Caco-2 (cell line): ENCODE results near the gene BRD2. TPM values are rescaled to one million over a fixed set of nuclear protein-coding genes. Genes with fewer than 3 reads are reported as not detected.
A peak's percentile ranks its signal among the peaks of the same experiment; 100 is the strongest.

ENCODE experiments used
- BruUV-seq: library from RNA; stranded (reverse); fragments of 400-500 nt; replicated peaks from 2 replicates; lab custom pipeline; 2021; lab: Mats Ljungman, UMichigan
- CTCF ChIA-PET: fragments of 300-600 bp; sonication (Branson Sonifier 250); formaldehyde crosslinking; loops from one replicate; lab custom pipeline; 2022; ENCODE audit warnings: antibody characterized with exemption; lab: Charles Lee
- POLR2A ChIA-PET: fragments of 300-600 bp; sonication (Branson Sonifier 250); formaldehyde crosslinking; loops from one replicate; lab custom pipeline; 2022; ENCODE audit warnings: antibody characterized with exemption; lab: Charles Lee
- DNase-seq, 2 experiments: peaks; one replicate each; pipeline versions ENCODE4 v3.0.0 to v3.0.0-alpha.2; 2020 to 2022
- H3K27me3 ChIP-seq: replicated peaks from 2 replicates; pipeline ENCODE4 v1.6.0; 2011; ENCODE audit warnings: low read length; ENCODE audit not compliant: control insufficient read depth, insufficient read depth
- H3K36me3 ChIP-seq: 2 replicates; pipeline ENCODE4 v1.5.1; 2011; ENCODE audit warnings: low read length; ENCODE audit not compliant: control insufficient read depth, insufficient read depth
- H3K4me1 ChIP-seq: fragments of 250-450 bp; sonication (Bioruptor Pico); 2 replicates; pipeline ENCODE4 v1.5.1; 2020; ENCODE audit warnings: mild to moderate bottlenecking
- H3K4me3 ChIP-seq: 2 replicates; pipeline ENCODE4 v1.5.1; 2011; ENCODE audit warnings: low read depth, mild to moderate bottlenecking, control low read depth, low read length
- H3K9me3 ChIP-seq: fragments of 250-450 bp; sonication (Bioruptor Pico); 2 replicates; pipeline ENCODE4 v1.5.1; 2020; ENCODE audit warnings: mild to moderate bottlenecking, moderate library complexity
- H3K27ac Mint-ChIP-seq: one replicate; pipeline ENCODE4 v1.8.0; 2022; ENCODE audit warnings: mixed read lengths; ENCODE audit not compliant: unreplicated experiment
- H3K27me3 Mint-ChIP-seq: one replicate; pipeline ENCODE4 v1.8.0; 2022; ENCODE audit warnings: mixed read lengths; ENCODE audit not compliant: insufficient read depth, unreplicated experiment
- H3K36me3 Mint-ChIP-seq: one replicate; pipeline ENCODE4 v1.8.0; 2022; ENCODE audit warnings: mild to moderate bottlenecking, mixed read lengths; ENCODE audit not compliant: insufficient read depth, unreplicated experiment
- H3K4me1 Mint-ChIP-seq: one replicate; pipeline ENCODE4 v1.8.0; 2022; ENCODE audit warnings: low read depth, mixed read lengths; ENCODE audit not compliant: unreplicated experiment
- H3K4me3 Mint-ChIP-seq: one replicate; pipeline ENCODE4 v1.8.0; 2022; ENCODE audit warnings: mild to moderate bottlenecking, moderate library complexity, mixed read lengths; ENCODE audit not compliant: unreplicated experiment
- H3K9me3 Mint-ChIP-seq: one replicate; pipeline ENCODE4 v1.8.0; 2022; ENCODE audit warnings: mixed read lengths; ENCODE audit not compliant: unreplicated experiment
- intact Hi-C: fragments of 100-400 bp; cut with micrococcal nuclease; formaldehyde crosslinking; loops from one replicate; pipeline ENCODE4 v1.10.0; 2022; ENCODE audit not compliant: unreplicated experiment
- total RNA-seq: library from RNA; stranded (reverse); gene quantifications from 2 replicates; pipeline ENCODE4 v1.2.3, GENCODE V29; 2022
- TF ChIP-seq, protein P1 (sequence below), 2 experiments: fragments of 200-600 bp in 1 of 2; IDR thresholded peaks; 1 replicate in 1 of 2; 2 replicates in 1 of 2; pipeline versions ENCODE4 v1.5.1 to v1.8.0; 2011 to 2022; ENCODE audit warnings: antibody characterized with exemption in 1 of 2, control low read depth in 1 of 2, inconsistent platforms in 1 of 2, low read depth in 1 of 2, low read length in 1 of 2, mild to moderate bottlenecking in 1 of 2, moderate library complexity in 1 of 2; ENCODE audit not compliant: insufficient read depth in 1 of 2, severe bottlenecking in 1 of 2, unreplicated experiment in 1 of 2

The BRD2 gene
- total RNA-seq, 1 experiment from 2014 or later = 200 TPM

DNA sequence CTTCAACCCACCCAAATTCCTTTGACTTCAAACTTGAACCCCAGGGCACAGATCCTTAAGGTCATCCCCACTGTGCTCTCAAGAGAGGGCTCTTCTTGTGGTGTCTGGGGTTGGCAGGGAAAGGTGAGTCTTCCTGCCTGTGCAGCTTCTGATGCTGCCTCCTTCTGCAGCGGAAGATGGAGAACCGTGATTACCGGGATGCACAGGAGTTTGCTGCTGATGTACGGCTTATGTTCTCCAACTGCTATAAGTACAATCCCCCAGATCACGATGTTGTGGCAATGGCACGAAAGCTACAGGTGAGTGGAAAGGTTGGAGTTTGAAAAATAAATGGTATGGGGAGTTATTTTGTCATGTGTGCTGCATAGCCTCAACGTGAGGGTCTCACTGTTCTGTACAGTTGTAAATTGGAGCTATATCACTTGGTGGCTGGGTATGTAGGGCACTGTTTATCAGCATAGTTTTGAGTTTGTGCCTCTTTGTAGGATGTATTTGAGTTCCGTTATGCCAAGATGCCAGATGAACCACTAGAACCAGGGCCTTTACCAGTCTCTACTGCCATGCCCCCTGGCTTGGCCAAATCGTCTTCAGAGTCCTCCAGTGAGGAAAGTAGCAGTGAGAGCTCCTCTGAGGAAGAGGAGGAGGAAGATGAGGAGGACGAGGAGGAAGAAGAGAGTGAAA, 9.0 kb downstream of the BRD2 start:
- Mint-ChIP-seq H3K36me3 (peaks cover 100% of the 10 kb centered on the region), H3K4me1 (peaks cover 29% of the 10 kb centered on the region), H3K27me3 (no peaks in the 10 kb centered on the region), H3K9me3 (no peaks in the 10 kb centered on the region), H3K4me3 (peak overlapping the region; percentile 85), H3K27ac (peak overlapping the region; percentile 72)
- intact Hi-C loops = no loop called here
- TF ChIP-seq, protein P1, sequence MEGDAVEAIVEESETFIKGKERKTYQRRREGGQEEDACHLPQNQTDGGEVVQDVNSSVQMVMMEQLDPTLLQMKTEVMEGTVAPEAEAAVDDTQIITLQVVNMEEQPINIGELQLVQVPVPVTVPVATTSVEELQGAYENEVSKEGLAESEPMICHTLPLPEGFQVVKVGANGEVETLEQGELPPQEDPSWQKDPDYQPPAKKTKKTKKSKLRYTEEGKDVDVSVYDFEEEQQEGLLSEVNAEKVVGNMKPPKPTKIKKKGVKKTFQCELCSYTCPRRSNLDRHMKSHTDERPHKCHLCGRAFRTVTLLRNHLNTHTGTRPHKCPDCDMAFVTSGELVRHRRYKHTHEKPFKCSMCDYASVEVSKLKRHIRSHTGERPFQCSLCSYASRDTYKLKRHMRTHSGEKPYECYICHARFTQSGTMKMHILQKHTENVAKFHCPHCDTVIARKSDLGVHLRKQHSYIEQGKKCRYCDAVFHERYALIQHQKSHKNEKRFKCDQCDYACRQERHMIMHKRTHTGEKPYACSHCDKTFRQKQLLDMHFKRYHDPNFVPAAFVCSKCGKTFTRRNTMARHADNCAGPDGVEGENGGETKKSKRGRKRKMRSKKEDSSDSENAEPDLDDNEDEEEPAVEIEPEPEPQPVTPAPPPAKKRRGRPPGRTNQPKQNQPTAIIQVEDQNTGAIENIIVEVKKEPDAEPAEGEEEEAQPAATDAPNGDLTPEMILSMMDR (IDR thresholded peaks at IDR 0.05; ENCODE audit: insufficient read depth in 1 of 2, low read depth in 1 of 2, low read length in 1 of 2, severe bottlenecking in 1 of 2, unreplicated experiment in 1 of 2) = no peak
- Histone ChIP-seq H3K4me3 (no peak overlapping the region), H3K27me3 (no peaks in the 10 kb centered on the region), H3K4me1 (peaks cover 58% of the 10 kb centered on the region), H3K9me3 (no peaks in the 10 kb centered on the region), H3K36me3 (peaks cover 23% of the 10 kb centered on the region)
- no peak for DNase-seq
- ChIA-PET POLR2A (no interaction called here), CTCF (no interaction called here)
- no TSS peak for BruUV-seq

DNA sequence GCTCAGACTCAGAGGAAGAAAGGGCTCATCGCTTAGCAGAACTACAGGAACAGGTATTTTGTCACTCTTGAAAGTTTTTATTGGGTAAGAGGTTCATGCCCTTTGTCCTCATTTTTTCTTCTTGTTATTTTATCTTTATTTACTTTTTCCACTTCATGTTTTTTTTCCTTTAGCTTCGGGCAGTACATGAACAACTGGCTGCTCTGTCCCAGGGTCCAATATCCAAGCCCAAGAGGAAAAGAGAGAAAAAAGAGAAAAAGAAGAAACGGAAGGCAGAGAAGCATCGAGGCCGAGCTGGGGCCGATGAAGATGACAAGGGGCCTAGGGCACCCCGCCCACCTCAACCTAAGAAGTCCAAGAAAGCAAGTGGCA, 9.5 kb downstream of the BRD2 start:
- no peak for DNase-seq
- no peaks in the 10 kb centered on the region for H3K27me3 ChIP-seq
- POLR2A ChIA-PET = no interaction called here
- Mint-ChIP-seq H3K36me3 (peaks cover 100% of the 10 kb centered on the region), H3K9me3 (no peaks in the 10 kb centered on the region), H3K27ac (peak overlapping the region; percentile 72), H3K4me3 (peak overlapping the region; percentile 85), H3K27me3 (no peaks in the 10 kb centered on the region), H3K4me1 (peaks cover 29% of the 10 kb centered on the region)
- TF ChIP-seq, protein P1 (IDR thresholded peaks at IDR 0.05; ENCODE audit: insufficient read depth in 1 of 2, low read depth in 1 of 2, low read length in 1 of 2, severe bottlenecking in 1 of 2, unreplicated experiment in 1 of 2) = no peak
- no peaks in the 10 kb centered on the region for H3K9me3 ChIP-seq
- H3K36me3 ChIP-seq = peaks cover 18% of the 10 kb centered on the region
- H3K4me3 ChIP-seq = no peak overlapping the region
- intact Hi-C loops = no loop called here
- CTCF ChIA-PET = interaction anchor here (0.6 kb wide), 1 partner anchor 23 kb away, joined by 4 read pairs; no protein-coding TSS in a partner anchor
- peaks cover 63% of the 10 kb centered on the region for H3K4me1 ChIP-seq
- no TSS peak for BruUV-seq

DNA sequence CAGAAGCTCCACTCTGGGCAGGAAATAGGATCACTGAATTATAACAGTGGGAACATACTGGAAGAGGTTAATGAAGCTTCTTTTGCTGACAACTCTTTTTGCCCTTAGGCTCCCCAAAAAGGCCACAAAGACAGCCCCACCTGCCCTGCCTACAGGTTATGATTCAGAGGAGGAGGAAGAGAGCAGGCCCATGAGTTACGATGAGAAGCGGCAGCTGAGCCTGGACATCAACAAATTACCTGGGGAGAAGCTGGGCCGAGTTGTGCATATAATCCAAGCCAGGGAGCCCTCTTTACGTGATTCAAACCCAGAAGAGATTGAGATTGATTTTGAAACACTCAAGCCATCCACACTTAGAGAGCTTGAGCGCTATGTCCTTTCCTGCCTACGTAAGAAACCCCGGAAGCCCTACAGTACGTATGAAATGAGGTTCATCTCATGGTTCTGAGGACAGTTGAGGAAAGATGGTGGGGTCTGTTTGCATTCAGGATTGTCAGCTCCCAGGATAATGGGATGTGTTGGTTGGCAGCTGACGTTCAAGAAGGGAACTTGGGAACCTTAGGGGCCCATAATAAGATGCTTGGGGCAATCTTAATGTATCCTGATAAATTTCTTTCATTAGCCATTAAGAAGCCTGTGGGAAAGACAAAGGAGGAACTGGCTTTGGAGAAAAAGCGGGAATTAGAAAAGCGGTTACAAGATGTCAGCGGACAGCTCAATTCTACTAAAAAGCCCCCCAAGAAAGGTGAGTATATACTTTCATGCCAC, 11.5 kb downstream of the BRD2 start:
- TF ChIP-seq, protein P1 (IDR thresholded peaks at IDR 0.05; ENCODE audit: insufficient read depth in 1 of 2, low read depth in 1 of 2, low read length in 1 of 2, severe bottlenecking in 1 of 2, unreplicated experiment in 1 of 2) = no peak
- ChIA-PET CTCF (interaction anchor here (1.7 kb wide), 1 partner anchor 8 kb away, joined by 9 read pairs; no protein-coding TSS in a partner anchor), POLR2A (interaction anchor here (0.6 to 3.3 kb wide), 2 partner anchors 9 to 95 kb away, joined by 4 to 55 read pairs; no protein-coding TSS in a partner anchor)
- Histone ChIP-seq H3K4me3 (no peak overlapping the region), H3K27me3 (no peaks in the 10 kb centered on the region), H3K36me3 (peaks cover 13% of the 10 kb centered on the region), H3K4me1 (peaks cover 56% of the 10 kb centered on the region), H3K9me3 (no peaks in the 10 kb centered on the region)
- Mint-ChIP-seq H3K4me3 (no peak overlapping the region), H3K27me3 (no peaks in the 10 kb centered on the region), H3K4me1 (peaks cover 35% of the 10 kb centered on the region), H3K36me3 (peaks cover 96% of the 10 kb centered on the region), H3K27ac (peak overlapping the region; percentile 35), H3K9me3 (no peaks in the 10 kb centered on the region)
- BruUV-seq = no TSS peak
- no peak for DNase-seq
- intact Hi-C loops = no loop called here
